ENCODE data around the gene CENPB. TPM values are rescaled to one million over a fixed set of nuclear protein-coding genes. Genes with fewer than 3 reads are reported as not detected.

CENPB gene
- total RNA-seq, 1 donor from 2014 or later = 68.3 TPM

DNA sequence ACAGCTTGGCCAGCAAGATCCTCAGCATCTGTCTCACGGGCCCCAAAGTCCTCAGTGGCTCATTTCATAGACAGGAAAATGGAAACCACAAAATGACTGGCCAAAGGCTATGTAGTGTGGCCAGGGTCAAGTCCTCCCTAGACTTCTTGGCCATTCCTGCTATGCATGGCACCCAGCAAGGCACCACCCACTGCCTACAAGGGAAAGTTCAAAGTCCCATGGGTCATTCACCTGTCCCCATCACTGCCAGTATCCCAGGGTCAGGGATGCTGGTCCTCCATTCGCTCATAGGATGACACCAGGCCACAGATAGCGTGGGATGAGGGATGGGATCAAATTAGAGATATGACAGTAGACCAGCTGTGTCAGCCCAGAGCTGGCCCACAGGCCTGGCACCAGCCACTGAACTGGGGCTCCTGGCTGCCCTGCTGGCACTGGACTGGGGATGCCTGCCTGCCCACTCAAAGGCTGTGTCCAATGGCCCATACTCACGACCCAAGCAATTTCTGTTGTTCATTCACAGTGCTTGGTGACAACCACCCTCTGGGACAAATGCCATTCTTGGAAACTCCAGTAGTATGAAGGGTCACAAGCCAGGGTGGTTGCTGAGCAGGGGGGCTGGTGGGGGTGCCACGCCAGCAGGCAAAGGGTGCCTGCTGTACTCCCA is 30.6 kb downstream of the CENPB start:
- DNase-seq (peak; percentile 9), ATAC-seq (no peak)
- intact Hi-C loops (cut with micrococcal nuclease) = no loop called here

DNA sequence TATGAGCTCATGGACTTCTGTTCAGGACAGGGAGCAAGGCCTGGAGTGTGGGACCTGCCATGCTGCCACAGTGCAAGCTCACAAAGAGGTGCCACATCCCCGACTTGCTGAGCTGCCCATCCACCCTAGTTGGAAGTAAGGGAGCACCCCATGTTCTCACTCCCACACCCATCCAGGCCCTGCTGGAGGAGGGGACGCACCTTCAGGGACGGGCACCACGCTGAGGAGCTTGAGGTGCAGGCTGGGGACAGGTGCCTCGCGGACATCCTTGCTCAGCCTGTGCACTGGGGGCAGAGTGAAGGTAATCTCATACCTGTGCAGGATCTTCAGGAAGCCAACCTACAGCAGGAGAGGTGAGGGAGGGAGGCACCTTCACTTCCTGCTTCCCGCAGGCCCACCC is 31.3 kb downstream of the CENPB start:
- intact Hi-C loops (cut with micrococcal nuclease) = no loop called here
- ATAC-seq (no peak), DNase-seq (peak; percentile 28)

DNA sequence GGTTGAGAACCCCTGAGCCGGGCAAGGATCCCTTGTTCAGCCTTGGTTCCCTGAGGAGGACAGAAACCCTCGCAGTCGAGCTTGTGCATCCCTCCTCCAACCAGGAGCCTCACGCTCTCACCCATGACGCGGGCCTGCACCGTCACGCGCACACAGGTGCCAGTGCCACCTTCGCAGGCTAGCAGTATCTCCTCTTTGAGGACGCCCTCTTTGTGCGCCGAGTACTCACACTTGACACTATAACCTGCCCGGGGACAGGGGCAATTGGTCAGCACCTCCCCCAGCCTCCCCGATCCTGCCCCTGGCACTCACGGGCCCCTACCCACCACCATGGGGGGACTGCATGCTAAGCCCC is 32.3 kb downstream of the CENPB start:
- intact Hi-C loops (cut with micrococcal nuclease) = no loop called here
- ATAC-seq (no peak), DNase-seq (no peak)

- no peak for DNase-seq
- ATAC-seq = no peak
- intact Hi-C loops (cut with micrococcal nuclease) = no loop called here
Measured at GRCh38 chr20:3753501-3754275, 32.9 kb downstream of the CENPB start.

GRCh38 chr20:3753098-3753497 is 33.4 kb downstream of the CENPB start:
- no peak for DNase-seq
- peak; percentile 71 for ATAC-seq
- intact Hi-C loops (cut with micrococcal nuclease) = no loop called here

DNA sequence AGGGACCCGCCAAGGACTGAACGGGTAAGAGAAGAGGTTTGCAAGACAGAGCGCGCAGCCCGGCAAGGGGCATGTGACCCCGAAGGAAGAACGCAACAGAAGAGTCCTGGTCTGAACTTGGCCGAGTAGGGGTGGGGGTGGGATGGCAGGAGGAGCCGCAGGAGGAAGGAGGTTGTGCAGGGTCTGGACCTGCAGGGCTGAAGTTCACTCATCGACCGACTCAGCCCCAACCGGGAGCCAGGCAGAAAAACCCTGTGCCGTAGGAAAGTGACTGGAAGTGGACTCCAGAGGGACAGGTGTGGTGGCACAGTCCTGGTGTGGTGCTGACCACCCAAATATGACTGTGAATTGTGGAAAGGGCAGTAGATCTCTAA is 34.2 kb downstream of the CENPB start:
- intact Hi-C loops (cut with micrococcal nuclease) = no loop called here
- ATAC-seq (no peak), DNase-seq (no peak)

GRCh38 chr20:3751675-3752385 is 34.7 kb downstream of the CENPB start:
- ATAC-seq = peak; percentile 67
- DNase-seq = peak; percentile 78
- intact Hi-C loops (cut with micrococcal nuclease) = no loop called here

DNA sequence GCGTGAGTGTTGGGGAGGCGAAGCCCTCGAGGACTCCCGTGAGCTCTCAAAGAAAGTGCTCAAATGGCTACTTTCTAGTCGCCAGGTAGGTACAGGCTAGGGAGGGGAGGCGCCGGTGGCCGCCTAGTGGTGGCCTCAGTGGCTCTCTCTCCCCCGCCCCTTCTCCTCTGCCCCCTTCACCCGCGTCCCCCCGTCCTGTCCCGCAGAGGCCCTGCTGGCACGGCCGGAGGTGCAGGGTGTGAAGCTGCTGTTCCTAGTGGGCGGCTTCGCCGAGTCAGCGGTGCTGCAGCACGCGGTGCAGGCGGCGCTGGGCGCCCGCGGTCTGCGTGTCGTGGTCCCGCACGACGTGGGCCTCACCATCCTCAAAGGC is 35.2 kb downstream of the CENPB start:
- ATAC-seq (no peak), DNase-seq (no peak)
- intact Hi-C loops (cut with micrococcal nuclease) = no loop called here

GRCh38 chr20:3749689-3750531 is 36.6 kb downstream of the CENPB start:
- intact Hi-C loops (cut with micrococcal nuclease) = no loop called here
- no peak for DNase-seq
- no peak for ATAC-seq

DNA sequence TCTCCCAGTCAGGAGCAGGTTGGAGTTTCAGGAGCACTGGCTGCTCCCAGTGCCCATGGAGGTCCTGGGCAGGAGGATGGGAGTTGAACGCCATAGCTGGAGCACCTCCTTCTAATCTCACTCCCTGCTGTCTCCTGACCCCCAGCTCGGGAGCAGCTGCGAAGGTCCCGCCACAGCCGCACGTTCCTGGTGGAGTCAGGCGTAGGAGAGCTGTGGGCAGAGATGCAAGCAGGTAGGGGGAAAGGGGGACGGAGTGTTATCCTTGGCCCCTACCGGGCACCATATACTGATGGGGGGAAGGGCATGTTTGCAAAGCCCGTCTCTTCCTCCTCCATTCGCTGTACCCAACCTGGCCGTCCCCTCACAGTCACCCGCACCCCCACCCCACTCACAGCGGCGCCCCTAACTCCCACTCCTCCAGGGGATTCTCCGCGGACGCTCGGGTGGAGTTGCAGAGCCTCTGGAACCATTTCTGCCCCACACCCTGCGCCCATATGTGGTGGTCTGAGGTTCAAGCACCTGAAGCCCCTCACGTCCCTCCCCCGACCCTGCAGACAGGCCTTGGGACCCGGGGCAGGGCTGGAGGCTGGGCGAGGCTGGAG is 37.4 kb downstream of the CENPB start:
- ATAC-seq (no peak), DNase-seq (peak; percentile 23)
- intact Hi-C loops (cut with micrococcal nuclease) = no loop called here

DNA sequence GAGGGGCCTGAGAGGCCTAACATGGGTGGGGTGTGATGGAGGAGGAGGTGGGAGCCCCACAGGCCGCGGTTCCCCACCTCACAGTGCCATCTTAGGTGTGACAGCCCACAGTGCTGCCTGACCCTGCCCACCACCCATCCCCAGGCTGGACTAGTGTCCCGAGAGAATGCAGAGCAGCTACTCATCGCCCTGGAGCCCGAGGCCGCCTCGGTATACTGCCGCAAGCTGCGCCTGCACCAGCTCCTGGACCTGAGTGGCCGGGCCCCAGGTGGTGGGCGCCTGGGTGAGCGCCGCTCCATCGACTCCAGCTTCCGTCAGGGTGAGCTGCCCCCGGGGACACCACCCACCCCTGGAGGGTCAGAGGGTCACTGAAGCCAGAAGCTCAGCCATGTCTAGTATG is 38.5 kb downstream of the CENPB start:
- no peak for ATAC-seq

DNA sequence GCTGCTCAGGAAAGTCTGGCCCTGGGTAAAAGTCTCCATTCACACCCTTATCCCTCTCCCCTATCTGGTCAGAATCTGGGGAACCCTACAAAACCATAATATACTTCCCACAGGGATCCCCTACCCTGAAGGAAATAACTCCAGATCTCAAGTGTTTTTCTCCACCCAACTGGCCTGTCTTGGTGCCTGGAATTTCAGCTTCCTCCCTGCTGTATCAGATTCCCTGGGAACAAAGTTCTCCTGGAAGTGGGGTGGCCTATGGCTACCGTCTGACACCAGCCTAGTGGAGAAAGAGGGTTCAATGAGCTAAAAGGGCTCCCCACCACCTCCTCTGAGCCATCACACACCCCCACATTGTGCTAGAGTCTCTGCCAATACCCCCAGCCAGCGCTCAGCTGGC is 39.1 kb downstream of the CENPB start:
- intact Hi-C loops (cut with micrococcal nuclease) = no loop called here
- no peak for ATAC-seq
- no peak for DNase-seq

More for the DNA sequence above, 38.5 kb downstream of the CENPB start:
- DNase-seq = no peak
- intact Hi-C loops (cut with micrococcal nuclease) = no loop called here

GRCh38 chr20:3745686-3746173 is 40.8 kb downstream of the CENPB start:
- intact Hi-C loops (cut with micrococcal nuclease) = no loop called here
- DNase-seq (no peak), ATAC-seq (no peak)

GRCh38 chr20:3744806-3745685 is 41.5 kb downstream of the CENPB start:
- DNase-seq (peak; percentile 78), ATAC-seq (peak; percentile 58)
- intact Hi-C loops (cut with micrococcal nuclease) = no loop called here

DNA sequence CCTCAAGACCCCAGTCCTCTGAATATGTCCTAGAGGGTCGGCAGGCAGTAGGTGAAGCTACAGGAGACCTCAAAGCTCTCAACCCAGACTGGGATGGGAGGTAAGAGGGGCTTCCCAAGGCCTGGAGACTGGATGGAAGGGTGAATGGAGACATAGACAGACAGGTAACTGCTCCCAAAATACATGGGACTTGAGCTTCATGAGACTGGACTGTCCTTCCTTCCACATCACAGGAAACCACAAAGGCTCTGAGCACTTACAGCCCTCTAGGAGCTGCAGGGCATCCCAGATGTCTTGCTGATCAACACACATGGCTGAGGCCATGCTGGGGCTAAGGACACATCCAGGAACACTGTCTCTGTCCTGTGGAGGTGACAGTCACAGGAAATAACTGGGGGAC is 42.5 kb downstream of the CENPB start:
- intact Hi-C loops (cut with micrococcal nuclease) = no loop called here
- ATAC-seq = no peak
- DNase-seq = no peak

GRCh38 chr20:3743251-3743650 is 43.3 kb downstream of the CENPB start:
- intact Hi-C loops (cut with micrococcal nuclease) = no loop called here
- no peak for DNase-seq
- ATAC-seq = no peak

- intact Hi-C loops (cut with micrococcal nuclease) = no loop called here
- ATAC-seq = no peak
- no peak for DNase-seq
Measured at GRCh38 chr20:3741836-3742458, 44.6 kb downstream of the CENPB start.

Measured in left ventricle myocardium superior (tissue), 1 donor.